Astrocyte of the cerebellum (primary cell): ENCODE measurements around the gene MMS19.
"Not testable (repeated sequence)": the region's sequence is repeated elsewhere in the genome, so short reads cannot be mapped to it uniquely, and the experiment has no call there.

Source experiments
- DNase-seq: peaks from one replicate; pipeline ENCODE4 v3.0.0-alpha.2; 2011; ENCODE audit warnings: low read depth
- H3K4me3 ChIP-seq: 2 replicates; pipeline ENCODE4 v1.5.1; 2011; ENCODE audit warnings: mild to moderate bottlenecking, low read depth, low read length, moderate library complexity
- in situ Hi-C: cut with HindIII; loops from 2 replicates; pipeline ENCODE4 v1.10.0; 2017; ENCODE audit warnings: low sequenced_read_pairs
- TF ChIP-seq, protein P1 (sequence below): IDR thresholded peaks from 2 replicates; pipeline ENCODE4 v1.5.1; 2012; ENCODE audit warnings: low read length, low read depth, moderate library complexity, mild to moderate bottlenecking; ENCODE audit errors: missing control alignments

The MMS19 gene

DNA sequence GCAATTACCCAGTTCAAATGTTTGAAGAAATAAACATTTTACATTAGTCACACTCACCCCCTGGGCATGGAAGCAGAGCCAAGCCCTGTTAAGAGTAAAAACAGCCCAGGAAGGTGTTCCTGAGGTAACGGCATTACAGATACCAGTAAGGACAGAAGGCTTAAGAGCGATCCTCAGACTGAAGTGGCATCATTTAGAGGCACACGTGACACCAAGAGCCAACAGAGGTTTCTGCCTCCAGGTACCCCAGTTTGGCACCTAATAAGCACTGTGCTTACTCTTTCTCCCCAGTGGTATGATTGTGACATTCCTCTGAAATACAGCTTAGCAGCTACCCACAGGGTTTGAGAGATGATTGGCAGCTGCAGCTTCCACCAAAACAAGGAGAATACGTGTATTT is 17.2 kb downstream of the MMS19 start:
- DNase-seq, result no peak
- TF ChIP-seq, protein P1, sequence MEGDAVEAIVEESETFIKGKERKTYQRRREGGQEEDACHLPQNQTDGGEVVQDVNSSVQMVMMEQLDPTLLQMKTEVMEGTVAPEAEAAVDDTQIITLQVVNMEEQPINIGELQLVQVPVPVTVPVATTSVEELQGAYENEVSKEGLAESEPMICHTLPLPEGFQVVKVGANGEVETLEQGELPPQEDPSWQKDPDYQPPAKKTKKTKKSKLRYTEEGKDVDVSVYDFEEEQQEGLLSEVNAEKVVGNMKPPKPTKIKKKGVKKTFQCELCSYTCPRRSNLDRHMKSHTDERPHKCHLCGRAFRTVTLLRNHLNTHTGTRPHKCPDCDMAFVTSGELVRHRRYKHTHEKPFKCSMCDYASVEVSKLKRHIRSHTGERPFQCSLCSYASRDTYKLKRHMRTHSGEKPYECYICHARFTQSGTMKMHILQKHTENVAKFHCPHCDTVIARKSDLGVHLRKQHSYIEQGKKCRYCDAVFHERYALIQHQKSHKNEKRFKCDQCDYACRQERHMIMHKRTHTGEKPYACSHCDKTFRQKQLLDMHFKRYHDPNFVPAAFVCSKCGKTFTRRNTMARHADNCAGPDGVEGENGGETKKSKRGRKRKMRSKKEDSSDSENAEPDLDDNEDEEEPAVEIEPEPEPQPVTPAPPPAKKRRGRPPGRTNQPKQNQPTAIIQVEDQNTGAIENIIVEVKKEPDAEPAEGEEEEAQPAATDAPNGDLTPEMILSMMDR, result no peak
- H3K4me3 ChIP-seq, result no peak overlapping the region
- in situ Hi-C loops, result no loop called here

DNA sequence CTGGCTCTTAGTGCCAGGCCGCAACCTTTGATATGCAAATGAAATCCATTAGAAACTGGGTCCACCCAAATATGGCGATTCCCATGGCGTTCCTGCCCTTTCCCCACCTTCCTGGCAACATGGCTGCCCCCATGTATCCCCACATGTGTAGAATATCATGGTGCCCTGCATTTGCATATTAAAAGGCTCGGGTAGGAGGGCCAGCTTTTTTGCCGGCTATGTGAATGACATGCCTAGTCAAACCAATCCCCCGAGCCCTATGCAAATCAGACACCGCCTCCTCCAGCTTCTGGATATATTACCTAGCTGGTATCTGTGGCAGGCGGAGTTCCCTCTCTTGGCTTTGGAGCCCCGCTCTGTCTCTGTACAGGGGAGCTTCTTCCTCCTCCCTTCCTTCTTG is 18.3 kb downstream of the MMS19 start:
- H3K4me3 ChIP-seq, result no peak overlapping the region
- TF ChIP-seq, protein P1, result no peak
- DNase-seq, result no peak
- in situ Hi-C loops, result no loop called here

DNA sequence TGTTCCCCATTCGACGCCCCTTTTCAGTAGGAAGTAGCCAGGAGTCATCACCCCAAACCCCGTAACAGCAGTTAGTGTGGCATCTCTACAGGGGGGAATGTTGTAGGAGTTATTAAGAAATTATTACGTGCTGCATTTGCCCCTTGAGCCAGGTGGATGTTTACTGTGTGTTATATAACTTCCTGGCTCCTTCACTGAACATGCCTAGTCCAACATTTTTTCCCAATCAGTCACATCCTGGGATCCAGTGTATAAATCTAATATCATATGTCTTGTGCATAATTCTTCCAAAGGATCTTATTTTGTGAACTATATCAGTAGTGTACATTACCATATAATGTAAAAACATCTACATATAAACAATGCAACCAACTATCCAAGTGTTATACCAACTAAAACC is 18.8 kb downstream of the MMS19 start:
- in situ Hi-C loops, DNase-seq, H3K4me3 ChIP-seq: not testable (repeated sequence)

DNA sequence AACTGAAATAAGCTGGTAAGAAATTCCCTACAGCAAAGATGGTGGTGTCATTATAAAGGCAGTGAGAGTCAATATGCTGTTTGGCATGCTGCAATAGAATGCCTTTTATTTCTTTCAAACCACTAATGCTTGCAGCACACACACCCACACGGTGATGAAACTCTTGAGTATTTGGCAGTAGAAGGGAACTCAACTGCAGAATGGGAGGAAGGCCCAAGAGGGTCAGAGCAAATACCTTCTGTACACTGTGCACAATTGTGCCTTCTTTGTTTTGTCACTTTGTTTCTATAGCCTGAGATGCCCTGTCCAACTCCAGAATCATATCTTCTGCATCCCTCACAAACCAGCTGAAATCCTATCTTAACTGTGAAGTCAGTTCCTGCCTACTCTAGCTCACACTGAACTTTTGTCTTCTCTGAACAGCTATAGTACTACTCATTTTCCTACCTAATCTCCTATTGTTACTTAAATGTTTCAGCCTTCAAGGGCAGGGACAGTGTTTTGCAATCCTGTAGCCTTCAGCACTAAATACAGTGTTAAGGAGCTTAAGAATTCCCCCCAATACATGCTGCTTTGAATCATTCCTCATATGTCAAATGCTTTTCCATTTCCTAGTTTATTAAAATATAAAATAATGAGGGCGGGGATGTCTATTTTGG is 22.2 kb downstream of the MMS19 start:
- in situ Hi-C loops, result no loop called here
- H3K4me3 ChIP-seq, result no peak overlapping the region
- TF ChIP-seq, protein P1, result no peak
- no peak for DNase-seq

DNA sequence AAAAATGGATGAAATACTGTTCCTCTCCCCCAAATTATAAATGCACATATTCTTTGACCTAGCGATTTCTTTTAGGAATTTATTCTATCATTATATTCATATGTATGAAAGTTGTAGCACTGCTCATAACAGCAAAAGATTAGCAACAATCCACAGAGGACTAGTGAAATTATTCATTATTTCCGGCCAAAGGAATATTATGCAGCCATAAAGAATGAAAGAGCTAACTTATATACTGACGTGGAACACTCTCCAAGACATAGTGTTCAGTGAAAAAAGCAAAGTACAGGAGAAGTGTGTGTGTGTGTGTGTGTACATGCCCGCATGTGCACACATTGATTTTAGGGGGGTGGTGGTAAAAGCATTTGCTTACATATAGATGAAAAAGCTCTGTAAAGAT is 23.3 kb downstream of the MMS19 start:
- in situ Hi-C loops, result no loop called here

DNA sequence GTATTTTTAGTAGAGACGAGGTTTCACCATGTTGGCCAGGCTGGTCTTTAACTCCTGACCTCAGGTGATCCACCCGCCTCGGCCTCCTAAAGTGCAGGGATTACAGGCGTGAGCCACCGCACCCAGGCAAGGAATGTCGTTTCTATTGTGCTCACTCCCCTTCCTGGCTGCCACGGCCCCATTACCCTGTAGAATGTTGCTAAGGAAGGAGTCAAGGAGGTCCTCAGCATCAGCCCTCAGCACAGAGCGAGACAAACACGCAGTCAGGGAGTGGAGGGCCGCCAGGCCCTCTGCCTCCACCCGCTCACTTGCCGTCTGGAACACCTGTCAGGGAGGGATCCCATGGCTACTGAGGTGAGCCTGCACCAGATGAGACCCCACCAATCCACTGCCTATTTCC is 29.4 kb downstream of the MMS19 start:
- H3K4me3 ChIP-seq, in situ Hi-C loops, DNase-seq: not testable (repeated sequence)

More for the DNA sequence above, 23.3 kb downstream of the MMS19 start:
- no peak overlapping the region for H3K4me3 ChIP-seq
- no peak for DNase-seq
- TF ChIP-seq, protein P1, result no peak

DNA sequence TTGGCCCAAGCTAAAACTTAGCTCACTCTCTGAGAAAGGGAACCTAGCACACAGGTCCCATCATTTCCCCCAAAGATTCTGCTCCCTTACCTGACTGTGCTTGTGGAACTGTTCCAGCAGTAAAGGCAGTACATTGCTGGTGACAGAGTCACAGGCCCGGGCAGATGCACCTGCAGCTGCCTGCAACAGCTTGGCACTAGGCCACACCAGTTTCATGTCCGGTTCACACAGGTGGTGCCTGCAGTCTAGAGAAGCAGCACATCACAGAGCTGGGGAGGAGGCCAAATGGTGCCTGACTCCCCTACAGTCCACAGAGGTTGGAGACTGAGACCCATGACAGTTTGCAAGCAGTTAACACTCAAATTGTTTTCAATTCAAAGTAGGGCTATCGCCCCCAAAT is 30.1 kb downstream of the MMS19 start:
- TF ChIP-seq, protein P1, result no peak
- in situ Hi-C loops, result no loop called here
- no peak for DNase-seq
- no peak overlapping the region for H3K4me3 ChIP-seq

DNA sequence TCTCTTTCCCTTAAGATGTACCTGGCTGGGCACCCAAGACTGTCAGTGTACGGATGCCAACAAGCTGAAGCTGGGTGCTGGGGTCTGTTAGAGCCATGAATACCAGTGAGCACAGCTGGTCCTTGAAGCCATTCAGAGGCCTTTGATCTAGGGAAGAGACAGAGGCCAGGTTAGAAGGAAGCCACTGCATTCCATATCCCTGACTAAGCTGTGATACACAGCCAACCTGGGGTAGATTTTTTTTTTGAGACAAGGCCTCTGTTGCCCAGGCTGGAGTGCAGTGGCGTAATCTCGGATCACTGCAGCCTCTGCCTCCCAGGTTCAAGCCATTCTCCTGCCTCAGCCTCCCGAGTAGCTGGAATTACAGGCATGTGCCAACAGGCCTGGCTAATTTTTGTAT is 31.5 kb downstream of the MMS19 start:
- no peak for DNase-seq
- no peak overlapping the region for H3K4me3 ChIP-seq
- TF ChIP-seq, protein P1, result no peak
- in situ Hi-C loops, result no loop called here
